Trophoblast cell (in vitro differentiated cells and primary cell): ENCODE results near the gene PHF8.

ENCODE experiments used
- DNase-seq, 2 donors: peaks; one replicate each; pipeline ENCODE4 v3.0.0-alpha.2; 2016
- H2AFZ ChIP-seq: 2 replicates; pipeline ENCODE4 v1.6.1; 2013; ENCODE audit warnings: low read length, moderate library complexity, mild to moderate bottlenecking; ENCODE audit not compliant: insufficient read depth, poor library complexity
- H2AK5ac ChIP-seq: 2 replicates; pipeline ENCODE4 v1.6.1; 2013; ENCODE audit warnings: mild to moderate bottlenecking, low read length
- H2BK120ac ChIP-seq: 2 replicates; pipeline ENCODE4 v1.6.1; 2013; ENCODE audit warnings: low read length, mild to moderate bottlenecking, moderate library complexity; ENCODE audit not compliant: insufficient read depth, poor library complexity
- H2BK12ac ChIP-seq: 2 replicates; pipeline ENCODE4 v1.6.1; 2013; ENCODE audit warnings: mild to moderate bottlenecking, low read length, moderate library complexity
- H2BK5ac ChIP-seq: 2 replicates; pipeline ENCODE4 v1.6.1; 2013; ENCODE audit warnings: low read length, low read depth, moderate library complexity, mild to moderate bottlenecking; ENCODE audit not compliant: poor library complexity
- H3K14ac ChIP-seq: 2 replicates; pipeline ENCODE4 v1.6.1; 2013; ENCODE audit warnings: mild to moderate bottlenecking, low read length
- H3K18ac ChIP-seq: 2 replicates; pipeline ENCODE4 v1.6.1; 2013; ENCODE audit warnings: mild to moderate bottlenecking, low read length
- H3K23ac ChIP-seq: 2 replicates; pipeline ENCODE4 v1.6.1; 2013; ENCODE audit warnings: low read length
- H3K27ac ChIP-seq: 2 replicates; pipeline ENCODE4 v1.5.1; 2013; ENCODE audit warnings: low read depth, mild to moderate bottlenecking, inconsistent platforms, low read length, moderate library complexity
- H3K27me3 ChIP-seq: 2 replicates; pipeline ENCODE4 v1.6.1; 2013; ENCODE audit warnings: inconsistent platforms, mild to moderate bottlenecking, low read length, moderate library complexity; ENCODE audit not compliant: insufficient read depth
- H3K36me3 ChIP-seq, 2 experiments: 1 replicate in 1 of 2; 2 replicates in 1 of 2; pipeline ENCODE4 v1.6.1; 2013; ENCODE audit warnings: low read length in 2 of 2, mild to moderate bottlenecking in 2 of 2, moderate library complexity in 1 of 2; ENCODE audit not compliant: insufficient read depth in 2 of 2, control insufficient read depth in 1 of 2
- H3K4ac ChIP-seq: 2 replicates; pipeline ENCODE4 v1.6.1; 2013; ENCODE audit warnings: low read depth, mild to moderate bottlenecking, low read length, moderate library complexity
- H3K4me1 ChIP-seq, 2 experiments: 1 replicate in 1 of 2; 2 replicates in 1 of 2; pipeline ENCODE4 v1.6.1; 2013; ENCODE audit warnings: low read length in 2 of 2, mild to moderate bottlenecking in 2 of 2, moderate library complexity in 1 of 2; ENCODE audit not compliant: insufficient read depth in 2 of 2, control insufficient read depth in 1 of 2
- H3K4me2 ChIP-seq: 2 replicates; pipeline ENCODE4 v1.6.1; 2013; ENCODE audit warnings: inconsistent platforms, mild to moderate bottlenecking, low read length, moderate library complexity
- H3K4me3 ChIP-seq: 2 replicates; pipeline ENCODE4 v1.5.1; 2013; ENCODE audit warnings: mild to moderate bottlenecking, low read depth, low read length, inconsistent platforms
- H3K79me1 ChIP-seq: one replicate; pipeline ENCODE4 v1.6.1; 2013; ENCODE audit warnings: low read length
- H3K79me2 ChIP-seq: 2 replicates; pipeline ENCODE4 v1.6.1; 2013; ENCODE audit warnings: low read length, mild to moderate bottlenecking; ENCODE audit not compliant: control insufficient read depth, insufficient read depth, poor library complexity
- H3K9ac ChIP-seq: 2 replicates; pipeline ENCODE4 v1.6.1; 2013; ENCODE audit warnings: mild to moderate bottlenecking, low read length
- H3K9me3 ChIP-seq: 2 replicates; pipeline ENCODE4 v1.6.1; 2013; ENCODE audit warnings: low read depth, mild to moderate bottlenecking, control low read depth, inconsistent platforms, low read length; ENCODE audit not compliant: insufficient read depth
- H4K12ac ChIP-seq: 2 replicates; pipeline ENCODE4 v1.6.1; 2013; ENCODE audit warnings: low read depth, mild to moderate bottlenecking, low read length, moderate library complexity
- H4K8ac ChIP-seq: 2 replicates; pipeline ENCODE4 v1.6.1; 2013; ENCODE audit warnings: low read depth, mild to moderate bottlenecking, low read length, moderate library complexity
- H4K91ac ChIP-seq: one replicate; pipeline ENCODE4 v1.6.1; 2013; ENCODE audit warnings: low read depth, mild to moderate bottlenecking, low read length, moderate library complexity
- WGBS: extraction: QIAGEN DNeasy Blood & Tissue Kit; methylation state at CpG from one replicate; pipeline ENCODE4 v1.1.7; 2013; ENCODE audit warnings: missing lambda C conversion rate; ENCODE audit not compliant: insufficient read length, insufficient coverage; ENCODE audit errors: extremely low coverage; 5-methylcytosine and 5-hydroxymethylcytosine counted together

PHF8 gene

DNA sequence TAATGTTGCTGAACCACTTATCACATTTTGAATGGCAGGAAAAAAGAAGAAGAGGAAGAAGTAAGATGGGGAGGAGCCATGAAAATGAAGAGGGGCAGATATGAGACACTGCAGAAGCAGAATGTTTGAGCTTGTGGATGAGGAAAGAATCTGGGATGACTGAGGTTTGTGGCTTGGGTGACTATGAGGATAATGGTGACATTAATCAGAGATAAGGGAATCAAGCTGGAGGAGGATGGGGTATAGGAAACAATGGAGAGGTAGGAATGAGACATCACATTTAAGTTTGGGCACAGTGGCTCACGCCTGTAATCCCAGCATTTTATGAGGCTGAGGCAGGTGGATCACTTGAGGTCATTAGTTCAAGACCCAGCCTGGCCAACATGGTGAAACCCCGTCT lies 19.1 kb upstream of the PHF8 start:
- no CpG with 5 or more reads among the region's 2 CpGs for WGBS
- no peak overlapping the region for H3K18ac ChIP-seq
- no peak overlapping the region for H3K4ac ChIP-seq
- H4K12ac ChIP-seq = no peak overlapping the region
- no peak overlapping the region for H3K14ac ChIP-seq
- H2BK12ac ChIP-seq = no peak overlapping the region
- H3K4me3 ChIP-seq = no peak overlapping the region
- no peak overlapping the region for H2BK5ac ChIP-seq
- H3K79me1 ChIP-seq = no peaks in the 10 kb centered on the region
- no peak overlapping the region for H3K27ac ChIP-seq
- H3K4me1 ChIP-seq = no peaks in the 10 kb centered on the region
- H3K9ac ChIP-seq = no peak overlapping the region
- no peak overlapping the region for H4K8ac ChIP-seq
- DNase-seq = no peak
- H3K9me3 ChIP-seq = no peaks in the 10 kb centered on the region
- no peak overlapping the region for H3K4me2 ChIP-seq
- no peak overlapping the region for H2BK120ac ChIP-seq
- no peak overlapping the region for H4K91ac ChIP-seq
- no peaks in the 10 kb centered on the region for H3K79me2 ChIP-seq
- no peak overlapping the region for H2AK5ac ChIP-seq
- no peaks in the 10 kb centered on the region for H3K36me3 ChIP-seq
- H3K23ac ChIP-seq = no peak overlapping the region
- H2AFZ ChIP-seq = no peak overlapping the region
- H3K27me3 ChIP-seq = no peaks in the 10 kb centered on the region

DNA sequence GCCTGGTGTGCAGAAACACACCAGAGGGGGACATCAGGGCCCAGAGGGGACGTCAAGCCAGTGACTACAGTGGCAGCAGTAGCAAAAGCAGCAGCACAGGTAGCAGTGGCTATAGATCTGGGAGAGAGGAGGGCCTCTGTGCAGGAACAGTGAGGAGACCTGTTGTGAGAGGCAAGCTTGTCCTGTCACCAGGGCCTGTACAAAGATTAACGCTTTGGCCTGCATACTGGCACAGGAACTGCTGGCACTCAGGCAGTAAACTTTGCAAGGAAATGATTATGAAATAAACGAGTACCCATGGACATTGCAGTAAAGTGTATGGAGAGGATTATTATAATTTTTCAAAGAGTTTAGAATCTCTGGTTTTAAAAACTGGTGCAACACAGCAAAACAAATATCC lies 5.5 kb upstream of the PHF8 start:
- Histone ChIP-seq H3K14ac (no peak overlapping the region), H3K27ac (no peak overlapping the region), H3K79me2 (no peaks in the 10 kb centered on the region), H4K91ac (no peak overlapping the region), H4K12ac (no peak overlapping the region), H2BK120ac (no peak overlapping the region), H3K4me2 (no peak overlapping the region), H3K9ac (no peak overlapping the region), H2BK12ac (no peak overlapping the region), H2AFZ (no peak overlapping the region), H3K79me1 (peaks cover 1% of the 10 kb centered on the region), H3K27me3 (no peaks in the 10 kb centered on the region), H2BK5ac (no peak overlapping the region), H3K36me3 (no peaks in the 10 kb centered on the region), H3K23ac (no peak overlapping the region), H2AK5ac (no peak overlapping the region), H3K4ac (no peak overlapping the region), H3K18ac (no peak overlapping the region), H3K4me3 (no peak overlapping the region), H4K8ac (no peak overlapping the region), H3K9me3 (no peaks in the 10 kb centered on the region), H3K4me1 (peaks cover 2 to 3% of the 10 kb centered on the region in 2 experiments)
- no CpG with 5 or more reads among the region's 3 CpGs for WGBS
- DNase-seq = no peak

DNA sequence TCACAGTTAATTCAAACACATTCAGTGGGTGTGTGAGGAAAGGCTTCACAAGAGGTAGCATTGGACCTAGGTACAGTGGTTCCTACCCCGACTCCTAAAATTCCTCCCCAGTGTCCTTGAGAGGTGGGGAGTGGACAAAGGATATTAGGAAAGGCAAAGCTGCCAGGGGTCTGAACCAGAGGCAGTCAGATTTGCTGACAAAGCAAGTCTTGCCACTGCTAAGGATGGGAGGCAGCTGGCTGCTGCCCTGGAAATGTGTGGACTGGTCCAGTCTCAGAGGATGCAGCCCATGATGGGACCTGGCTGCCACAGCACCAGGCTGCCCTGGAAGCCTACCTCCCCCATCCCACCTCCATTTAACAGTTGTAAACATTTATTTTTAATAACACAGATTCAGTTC lies 4.1 kb upstream of the PHF8 start:
- Histone ChIP-seq H3K9me3 (no peaks in the 10 kb centered on the region), H3K4me3 (no peak overlapping the region), H3K23ac (no peak overlapping the region), H3K4ac (no peak overlapping the region), H2BK120ac (no peak overlapping the region), H3K79me1 (peaks cover 10% of the 10 kb centered on the region), H3K4me1 (peaks cover 2 to 3% of the 10 kb centered on the region in 2 experiments), H4K12ac (no peak overlapping the region), H3K27me3 (no peaks in the 10 kb centered on the region), H3K79me2 (peaks cover 6% of the 10 kb centered on the region), H3K36me3 (no peaks in the 10 kb centered on the region), H3K9ac (no peak overlapping the region), H3K4me2 (no peak overlapping the region), H2BK5ac (no peak overlapping the region), H3K18ac (no peak overlapping the region), H2AFZ (no peak overlapping the region), H3K27ac (no peak overlapping the region), H3K14ac (no peak overlapping the region), H2BK12ac (no peak overlapping the region), H4K91ac (no peak overlapping the region), H2AK5ac (no peak overlapping the region), H4K8ac (no peak overlapping the region)
- DNase-seq = no peak
- no CpG with 5 or more reads among the region's 1 CpG for WGBS

DNA sequence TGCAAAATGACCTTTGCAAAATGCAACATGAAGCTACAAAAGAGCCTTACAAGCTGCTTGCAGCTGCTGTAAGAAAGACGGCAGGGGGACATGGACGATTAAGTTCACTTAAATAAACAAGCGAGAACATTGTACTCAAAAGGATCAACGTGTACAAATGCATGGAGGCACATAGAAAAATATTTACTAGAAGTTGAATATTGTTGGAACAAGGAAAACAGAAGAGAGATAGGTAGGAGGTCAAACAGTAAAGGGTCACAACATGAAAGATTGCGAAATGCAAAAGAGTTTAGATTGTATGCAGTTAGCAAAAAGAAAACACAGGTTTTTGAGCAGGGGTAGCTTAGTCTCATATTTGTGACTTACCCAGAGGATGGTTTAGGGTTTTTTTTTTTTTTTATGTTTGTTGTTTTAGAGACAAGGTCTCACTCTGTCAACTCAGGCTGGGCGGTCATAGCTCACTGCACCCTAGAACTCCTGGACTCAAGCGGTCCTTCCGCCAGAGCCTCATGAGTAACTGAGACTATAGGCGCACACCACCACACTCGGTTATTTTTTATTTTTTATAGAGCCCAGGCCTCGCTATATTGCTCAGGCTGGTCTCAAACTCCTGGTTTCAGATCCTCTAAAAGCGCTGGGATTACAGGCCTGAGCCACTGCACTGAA lies 1.4 kb upstream of the PHF8 start:
- DNase-seq = no peak
- Histone ChIP-seq H2AK5ac (no peak overlapping the region), H3K9me3 (no peaks in the 10 kb centered on the region), H3K27me3 (no peaks in the 10 kb centered on the region), H2AFZ (no peak overlapping the region), H3K23ac (no peak overlapping the region), H2BK5ac (no peak overlapping the region), H3K36me3 (no peaks in the 10 kb centered on the region), H4K91ac (no peak overlapping the region), H3K4me1 (peaks cover 2 to 3% of the 10 kb centered on the region in 2 experiments), H4K8ac (no peak overlapping the region), H3K79me2 (peaks cover 6% of the 10 kb centered on the region), H3K9ac (peak overlapping the region; percentile 40), H3K14ac (no peak overlapping the region), H3K4me2 (no peak overlapping the region), H2BK12ac (no peak overlapping the region), H3K4ac (no peak overlapping the region), H2BK120ac (no peak overlapping the region), H3K18ac (no peak overlapping the region), H3K4me3 (no peak overlapping the region), H3K27ac (no peak overlapping the region), H4K12ac (no peak overlapping the region), H3K79me1 (peaks cover 10% of the 10 kb centered on the region)
- WGBS = no CpG with 5 or more reads among the region's 12 CpGs
